ENCODE data around the gene EML4.

EML4 gene

DNA sequence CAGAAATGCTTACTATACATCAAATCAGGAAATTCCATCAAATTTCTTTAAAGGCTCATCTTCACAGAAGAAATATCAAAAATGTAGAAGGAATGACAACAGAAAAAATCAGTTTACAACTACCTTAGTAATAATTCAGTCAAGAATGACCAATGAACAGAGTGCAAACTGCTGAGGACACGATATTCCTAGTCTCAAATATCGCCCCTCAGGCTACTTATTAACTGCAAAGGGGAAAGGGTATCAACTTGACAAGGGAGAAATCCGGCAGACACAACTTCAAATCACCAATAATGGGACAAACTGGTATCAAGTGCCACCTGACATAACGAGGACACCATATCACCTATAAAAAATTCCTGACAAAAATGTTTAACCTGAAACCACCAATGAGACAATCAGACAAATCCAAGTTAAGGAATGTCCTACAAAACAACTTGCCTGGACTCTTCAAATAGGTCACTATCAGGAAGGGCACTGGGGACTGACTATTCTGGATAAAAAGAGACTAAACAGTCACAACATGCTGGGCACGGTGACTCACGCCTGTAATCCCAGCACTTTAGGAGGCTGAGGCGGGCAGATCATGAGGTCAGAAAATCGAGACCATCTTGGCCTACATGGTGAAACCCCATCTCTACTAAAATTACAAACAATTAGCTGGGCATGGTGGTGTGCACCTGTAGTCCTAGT is 179.1 kb downstream of the EML4 start:
- H3K4me3 ChIP-seq (ENCODE audit: control insufficient read depth, low read depth, low read length) = no peak overlapping the region
- TF ChIP-seq, protein P1, sequence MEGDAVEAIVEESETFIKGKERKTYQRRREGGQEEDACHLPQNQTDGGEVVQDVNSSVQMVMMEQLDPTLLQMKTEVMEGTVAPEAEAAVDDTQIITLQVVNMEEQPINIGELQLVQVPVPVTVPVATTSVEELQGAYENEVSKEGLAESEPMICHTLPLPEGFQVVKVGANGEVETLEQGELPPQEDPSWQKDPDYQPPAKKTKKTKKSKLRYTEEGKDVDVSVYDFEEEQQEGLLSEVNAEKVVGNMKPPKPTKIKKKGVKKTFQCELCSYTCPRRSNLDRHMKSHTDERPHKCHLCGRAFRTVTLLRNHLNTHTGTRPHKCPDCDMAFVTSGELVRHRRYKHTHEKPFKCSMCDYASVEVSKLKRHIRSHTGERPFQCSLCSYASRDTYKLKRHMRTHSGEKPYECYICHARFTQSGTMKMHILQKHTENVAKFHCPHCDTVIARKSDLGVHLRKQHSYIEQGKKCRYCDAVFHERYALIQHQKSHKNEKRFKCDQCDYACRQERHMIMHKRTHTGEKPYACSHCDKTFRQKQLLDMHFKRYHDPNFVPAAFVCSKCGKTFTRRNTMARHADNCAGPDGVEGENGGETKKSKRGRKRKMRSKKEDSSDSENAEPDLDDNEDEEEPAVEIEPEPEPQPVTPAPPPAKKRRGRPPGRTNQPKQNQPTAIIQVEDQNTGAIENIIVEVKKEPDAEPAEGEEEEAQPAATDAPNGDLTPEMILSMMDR (IDR thresholded peaks at IDR 0.05; ENCODE audit: control insufficient read depth, insufficient read depth, low read depth, low read length, missing control alignments) = no peak
- DNase-seq (ENCODE audit: low read depth) = no peak

DNA sequence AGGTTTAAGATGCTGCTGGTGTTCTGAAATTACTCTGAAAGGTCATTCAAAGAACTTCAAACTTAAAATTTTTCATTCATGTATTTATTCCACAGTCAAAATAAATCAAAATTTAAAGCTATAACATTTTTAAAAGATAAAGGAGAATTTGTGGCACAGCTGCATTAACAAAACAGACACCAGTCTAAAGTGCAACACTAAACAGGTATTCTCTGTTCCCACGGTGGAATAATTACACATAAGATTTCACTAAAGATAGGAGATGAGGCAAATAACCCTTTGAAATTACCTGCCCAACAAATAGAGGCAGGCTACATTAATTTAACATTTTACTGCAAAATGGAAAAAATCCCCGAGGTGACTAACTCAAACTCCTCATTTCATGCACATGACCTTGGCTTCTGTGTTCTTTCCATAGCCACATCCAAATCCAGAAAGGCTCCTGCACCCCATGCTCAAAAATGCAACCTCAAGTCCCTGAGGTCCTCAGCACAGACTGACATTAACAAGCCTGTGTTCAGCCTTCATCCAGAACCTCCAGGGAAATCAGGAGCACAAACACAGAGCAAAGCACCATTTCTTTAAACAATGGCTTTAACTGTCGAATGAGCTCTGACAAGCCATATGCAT is 181.4 kb downstream of the EML4 start:
- TF ChIP-seq, protein P1 (IDR thresholded peaks at IDR 0.05; ENCODE audit: control insufficient read depth, insufficient read depth, low read depth, low read length, missing control alignments) = no peak
- DNase-seq (ENCODE audit: low read depth) = no peak
- no peak overlapping the region for H3K4me3 ChIP-seq (ENCODE audit: control insufficient read depth, low read depth, low read length)

DNA sequence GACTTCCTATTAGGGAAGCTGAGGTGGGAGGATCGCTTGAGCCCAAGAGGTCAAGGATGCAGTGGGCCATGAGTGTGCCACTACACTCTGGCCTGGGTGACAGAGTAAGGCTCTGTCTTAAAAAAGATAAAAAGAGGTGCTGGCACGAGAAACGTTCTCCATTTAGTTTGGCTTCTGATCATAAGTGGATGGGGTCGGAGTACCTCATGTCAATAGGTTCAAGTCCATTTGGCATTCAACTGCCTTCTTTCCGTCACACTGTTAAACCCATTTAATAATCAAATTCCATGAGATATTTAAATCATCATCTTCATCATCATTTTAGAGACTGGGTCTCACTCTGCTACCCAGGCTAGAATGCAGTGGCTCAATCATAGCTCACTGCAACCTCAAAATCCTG is 182.7 kb downstream of the EML4 start:
- no peak overlapping the region for H3K4me3 ChIP-seq (ENCODE audit: control insufficient read depth, low read depth, low read length)
- no peak for DNase-seq (ENCODE audit: low read depth)
- TF ChIP-seq, protein P1 (IDR thresholded peaks at IDR 0.05; ENCODE audit: control insufficient read depth, insufficient read depth, low read depth, low read length, missing control alignments) = no peak

DNA sequence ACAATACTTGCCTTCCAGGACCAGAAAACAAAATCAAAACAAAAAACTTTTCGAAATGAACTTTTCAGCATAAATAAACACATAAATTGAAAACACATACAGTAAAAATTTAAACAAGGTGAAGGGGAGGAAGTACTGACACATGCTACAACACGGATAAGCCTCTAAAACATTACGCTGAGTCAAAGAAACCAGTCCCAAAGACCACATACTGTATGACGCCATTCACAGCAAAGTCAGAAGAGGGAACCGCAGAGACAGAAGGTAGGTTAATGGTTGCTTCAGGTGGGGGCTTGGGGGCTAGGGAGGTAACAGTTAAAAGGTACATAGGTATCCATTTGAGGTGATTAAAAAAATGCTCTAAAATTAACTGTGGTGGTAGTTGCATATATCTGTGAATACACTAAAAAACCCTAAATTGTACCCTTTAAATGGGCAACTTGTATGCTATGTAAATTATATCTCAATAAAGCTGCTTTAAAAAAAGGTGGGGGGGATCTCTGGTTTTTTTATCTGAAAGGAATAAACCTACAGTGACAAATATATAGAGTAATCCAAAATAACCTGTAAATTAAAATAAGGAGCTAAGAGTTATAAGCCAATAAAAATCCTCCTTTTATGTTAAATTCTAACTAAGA is 184.8 kb downstream of the EML4 start:
- TF ChIP-seq, protein P1 (IDR thresholded peaks at IDR 0.05; ENCODE audit: control insufficient read depth, insufficient read depth, low read depth, low read length, missing control alignments) = no peak
- no peak overlapping the region for H3K4me3 ChIP-seq (ENCODE audit: control insufficient read depth, low read depth, low read length)
- DNase-seq (ENCODE audit: low read depth) = no peak

DNA sequence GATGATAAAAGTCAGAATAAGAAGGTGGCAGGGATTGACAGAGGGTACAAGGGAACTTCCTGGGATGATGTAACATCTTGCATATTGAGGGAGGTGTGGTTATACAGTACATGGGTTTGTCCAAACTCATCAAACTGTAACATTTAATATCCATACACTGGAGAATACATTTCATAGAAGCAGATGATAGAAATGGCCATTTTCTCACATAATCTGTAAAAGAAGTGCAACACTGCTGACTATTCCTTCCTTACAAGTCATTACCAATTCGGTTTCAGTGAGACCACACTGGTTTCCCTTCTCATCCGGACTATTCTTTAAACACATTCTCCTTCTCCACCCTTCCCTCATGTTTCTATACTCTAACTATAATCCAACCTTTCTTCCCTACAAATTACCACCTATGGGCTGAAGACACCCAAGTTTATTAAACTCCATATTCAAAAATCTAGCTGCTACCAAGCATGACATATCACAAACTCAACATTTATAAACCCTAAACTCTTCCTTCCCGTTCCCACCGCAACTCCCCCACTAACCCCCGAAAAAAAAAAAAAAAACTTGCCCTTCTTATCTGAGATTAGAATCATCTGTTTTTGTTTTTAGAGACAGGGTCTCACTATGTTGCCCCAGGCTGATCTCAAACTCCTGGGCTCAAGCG is 190.3 kb downstream of the EML4 start:
- TF ChIP-seq, protein P1 (IDR thresholded peaks at IDR 0.05; ENCODE audit: control insufficient read depth, insufficient read depth, low read depth, low read length, missing control alignments) = no peak
- H3K4me3 ChIP-seq (ENCODE audit: control insufficient read depth, low read depth, low read length) = peak overlapping the region; percentile 73
- DNase-seq (ENCODE audit: low read depth) = no peak

DNA sequence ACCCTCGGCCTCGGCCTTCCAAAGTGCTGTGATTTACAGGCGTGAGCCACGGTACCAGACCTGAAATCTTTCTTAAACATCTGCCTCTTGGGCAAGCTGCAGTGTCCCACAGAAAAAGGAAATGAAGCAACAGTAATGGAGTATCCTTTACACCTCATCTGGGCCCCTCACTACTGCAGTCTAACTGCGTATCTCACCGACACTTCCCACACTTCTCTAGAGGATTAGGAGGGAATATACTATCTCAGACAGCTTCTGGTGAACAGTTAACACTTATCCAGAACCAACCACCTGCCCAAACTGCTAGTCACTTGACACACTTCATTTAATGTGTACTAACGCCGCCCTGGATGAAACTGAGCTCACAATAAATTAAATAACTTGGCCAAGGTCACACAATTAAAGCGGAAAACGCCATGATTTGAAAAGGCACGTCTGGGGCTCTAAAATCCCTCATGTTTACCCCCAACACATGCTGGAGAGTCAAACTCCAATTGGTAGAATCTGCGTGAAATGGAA is 190.9 kb downstream of the EML4 start:
- peak overlapping the region; percentile 73 for H3K4me3 ChIP-seq (ENCODE audit: control insufficient read depth, low read depth, low read length)
- TF ChIP-seq, protein P1 (IDR thresholded peaks at IDR 0.05; ENCODE audit: control insufficient read depth, insufficient read depth, low read depth, low read length, missing control alignments) = no peak
- no peak for DNase-seq (ENCODE audit: low read depth)
